ENCODE measurements around the gene EXT2. TPM values are rescaled to one million over a fixed set of nuclear protein-coding genes. Genes with fewer than 3 reads are reported as not detected.

The EXT2 gene
- total RNA-seq, 1 experiment from 2014 or later = 42.9 TPM

DNA sequence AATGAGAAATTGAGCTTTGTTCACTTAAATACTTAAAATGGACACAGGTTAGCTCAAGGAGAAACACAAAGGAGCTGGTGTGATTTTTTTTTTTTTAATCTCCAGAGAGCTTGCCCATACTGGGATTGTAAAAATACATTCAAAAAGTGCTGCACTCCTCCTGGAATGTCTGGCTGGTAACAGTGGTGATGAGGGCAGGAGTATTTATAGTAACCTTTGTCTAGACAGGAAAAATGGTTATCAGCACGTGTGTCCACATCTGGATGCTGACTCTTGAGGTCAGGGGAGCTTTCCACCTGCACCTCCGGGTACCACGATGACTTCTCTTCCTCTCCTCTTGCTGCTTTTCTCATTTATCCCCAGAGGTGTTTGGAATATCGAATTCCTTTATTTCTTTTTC, 30.1 kb downstream of the EXT2 start:
- H4K91ac ChIP-seq (ENCODE audit: insufficient read length, low read depth, low read length) = no peak overlapping the region
- Mint-ChIP-seq H3K27ac (no peak overlapping the region), H3K36me3 (ENCODE audit: insufficient read depth in 1 of 3, low read depth in 3 of 3) (peaks cover 2 to 47% (median 14%) of the 10 kb centered on the region in 3 experiments; a peak in 4 of 7 replicates), H3K9me3 (no peaks in the 10 kb centered on the region; a peak in 1 of 5 replicates), H3K4me1 (no peaks in the 10 kb centered on the region), H3K4me3 (no peak overlapping the region), H3K27me3 (ENCODE audit: low read depth) (no peaks in the 10 kb centered on the region)
- no peak overlapping the region for H4K8ac ChIP-seq (replicated peaks; ENCODE audit: insufficient read length, low read depth, low read length)
- TF ChIP-seq, protein P1, sequence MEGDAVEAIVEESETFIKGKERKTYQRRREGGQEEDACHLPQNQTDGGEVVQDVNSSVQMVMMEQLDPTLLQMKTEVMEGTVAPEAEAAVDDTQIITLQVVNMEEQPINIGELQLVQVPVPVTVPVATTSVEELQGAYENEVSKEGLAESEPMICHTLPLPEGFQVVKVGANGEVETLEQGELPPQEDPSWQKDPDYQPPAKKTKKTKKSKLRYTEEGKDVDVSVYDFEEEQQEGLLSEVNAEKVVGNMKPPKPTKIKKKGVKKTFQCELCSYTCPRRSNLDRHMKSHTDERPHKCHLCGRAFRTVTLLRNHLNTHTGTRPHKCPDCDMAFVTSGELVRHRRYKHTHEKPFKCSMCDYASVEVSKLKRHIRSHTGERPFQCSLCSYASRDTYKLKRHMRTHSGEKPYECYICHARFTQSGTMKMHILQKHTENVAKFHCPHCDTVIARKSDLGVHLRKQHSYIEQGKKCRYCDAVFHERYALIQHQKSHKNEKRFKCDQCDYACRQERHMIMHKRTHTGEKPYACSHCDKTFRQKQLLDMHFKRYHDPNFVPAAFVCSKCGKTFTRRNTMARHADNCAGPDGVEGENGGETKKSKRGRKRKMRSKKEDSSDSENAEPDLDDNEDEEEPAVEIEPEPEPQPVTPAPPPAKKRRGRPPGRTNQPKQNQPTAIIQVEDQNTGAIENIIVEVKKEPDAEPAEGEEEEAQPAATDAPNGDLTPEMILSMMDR (conservative IDR thresholded peaks at IDR 0.05) = no peak
- no peaks in the 10 kb centered on the region for H4K20me1 ChIP-seq (ENCODE audit: control insufficient read depth, insufficient read depth, insufficient read length)
- no CpG with 5 or more reads among the region's 4 CpGs for WGBS (ENCODE audit: extremely low coverage, insufficient read length, low lambda C conversion rate)
- no peak overlapping the region for H2AFZ ChIP-seq (ENCODE audit: low read length)
- H2BK12ac ChIP-seq (ENCODE audit: insufficient read length, low read depth, low read length) = no peak overlapping the region
- H2BK120ac ChIP-seq (ENCODE audit: low read depth, low read length, poor library complexity, severe bottlenecking) = no peak overlapping the region
- H3K23ac ChIP-seq (ENCODE audit: insufficient read length, low read depth, low read length) = no peak overlapping the region
- H3K23me2 ChIP-seq (ENCODE audit: insufficient read length, low read depth, low read length, poor library complexity, severe bottlenecking) = no peaks in the 10 kb centered on the region
- no peak overlapping the region for H3K4ac ChIP-seq (ENCODE audit: low read depth, low read length)
- no peak overlapping the region for H4K5ac ChIP-seq (ENCODE audit: insufficient read length, low read depth, low read length)
- H2BK5ac ChIP-seq (ENCODE audit: insufficient read length, low read length) = no peak overlapping the region
- no peak overlapping the region for H3K14ac ChIP-seq (ENCODE audit: insufficient read depth, low read length)
- no peaks in the 10 kb centered on the region for H3K79me2 ChIP-seq (ENCODE audit: insufficient read depth, low read length)
- H3K9ac ChIP-seq (ENCODE audit: extremely low read depth, insufficient read length, low read length) = no peak overlapping the region
- no peak overlapping the region for H2BK20ac ChIP-seq (ENCODE audit: low read depth, low read length, poor library complexity, severe bottlenecking)
- no peak overlapping the region for H3K18ac ChIP-seq (ENCODE audit: insufficient read length, low read depth, low read length)
- no peak overlapping the region for H2BK15ac ChIP-seq (ENCODE audit: low read depth, low read length)
- no peaks in the 10 kb centered on the region for H3K9me3 ChIP-seq (ENCODE audit: control insufficient read depth, low read depth, low read length)
- no peak overlapping the region for H2AK5ac ChIP-seq (ENCODE audit: insufficient read length, low read length)
- H3T11ph ChIP-seq (ENCODE audit: low read length) = no peak overlapping the region
- no peaks in the 10 kb centered on the region for H3K27me3 ChIP-seq (ENCODE audit: insufficient read depth, low read length)
- H3K4me2 ChIP-seq (ENCODE audit: insufficient read depth, insufficient read length, low read length) = no peak overlapping the region
- DNase-seq = no peak
- H3K27ac ChIP-seq (ENCODE audit: insufficient read length, low read depth, low read length) = no peak overlapping the region
- no peaks in the 10 kb centered on the region for H3K4me1 ChIP-seq (ENCODE audit: insufficient read depth, low read length)
- no peak overlapping the region for H3K56ac ChIP-seq (ENCODE audit: insufficient read length, low read depth, low read length)
- no peaks in the 10 kb centered on the region for H3K79me1 ChIP-seq (ENCODE audit: insufficient read depth, low read depth, low read length, poor library complexity, severe bottlenecking)
